ENCODE data around the gene FBLN7.

DNA sequence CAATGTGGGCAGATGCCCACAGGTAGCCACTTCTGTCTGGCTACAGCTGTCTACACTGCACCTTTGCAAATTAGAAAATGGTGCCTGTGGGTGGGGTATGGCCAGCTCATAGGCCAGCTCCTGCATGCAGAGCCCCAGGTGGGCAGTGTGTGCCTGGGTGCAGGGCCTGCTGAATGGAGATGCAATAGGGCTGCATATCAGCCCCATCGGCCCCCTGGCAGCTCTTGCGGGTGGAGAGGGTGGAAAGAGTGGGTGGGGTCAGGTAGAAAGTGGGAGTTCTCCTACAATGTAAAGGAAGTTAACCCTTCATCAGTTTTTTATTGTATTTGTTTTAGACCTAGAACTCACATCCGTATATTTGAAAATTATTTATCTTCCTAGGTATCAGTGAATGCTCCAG lies 37.1 kb downstream of the FBLN7 start:
- no peak for TF ChIP-seq POLR2A (IDR thresholded peaks at IDR 0.05)
- TF ChIP-seq, protein P1, sequence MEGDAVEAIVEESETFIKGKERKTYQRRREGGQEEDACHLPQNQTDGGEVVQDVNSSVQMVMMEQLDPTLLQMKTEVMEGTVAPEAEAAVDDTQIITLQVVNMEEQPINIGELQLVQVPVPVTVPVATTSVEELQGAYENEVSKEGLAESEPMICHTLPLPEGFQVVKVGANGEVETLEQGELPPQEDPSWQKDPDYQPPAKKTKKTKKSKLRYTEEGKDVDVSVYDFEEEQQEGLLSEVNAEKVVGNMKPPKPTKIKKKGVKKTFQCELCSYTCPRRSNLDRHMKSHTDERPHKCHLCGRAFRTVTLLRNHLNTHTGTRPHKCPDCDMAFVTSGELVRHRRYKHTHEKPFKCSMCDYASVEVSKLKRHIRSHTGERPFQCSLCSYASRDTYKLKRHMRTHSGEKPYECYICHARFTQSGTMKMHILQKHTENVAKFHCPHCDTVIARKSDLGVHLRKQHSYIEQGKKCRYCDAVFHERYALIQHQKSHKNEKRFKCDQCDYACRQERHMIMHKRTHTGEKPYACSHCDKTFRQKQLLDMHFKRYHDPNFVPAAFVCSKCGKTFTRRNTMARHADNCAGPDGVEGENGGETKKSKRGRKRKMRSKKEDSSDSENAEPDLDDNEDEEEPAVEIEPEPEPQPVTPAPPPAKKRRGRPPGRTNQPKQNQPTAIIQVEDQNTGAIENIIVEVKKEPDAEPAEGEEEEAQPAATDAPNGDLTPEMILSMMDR (IDR thresholded peaks at IDR 0.05), result no peak

Measured in body of pancreas (tissue), 4 donors.